Measurements from ENCODE around the gene RPL35A.
"Not testable (repeated sequence)": the region's sequence is repeated elsewhere in the genome, so short reads cannot be mapped to it uniquely, and the experiment has no call there.

The RPL35A gene

DNA sequence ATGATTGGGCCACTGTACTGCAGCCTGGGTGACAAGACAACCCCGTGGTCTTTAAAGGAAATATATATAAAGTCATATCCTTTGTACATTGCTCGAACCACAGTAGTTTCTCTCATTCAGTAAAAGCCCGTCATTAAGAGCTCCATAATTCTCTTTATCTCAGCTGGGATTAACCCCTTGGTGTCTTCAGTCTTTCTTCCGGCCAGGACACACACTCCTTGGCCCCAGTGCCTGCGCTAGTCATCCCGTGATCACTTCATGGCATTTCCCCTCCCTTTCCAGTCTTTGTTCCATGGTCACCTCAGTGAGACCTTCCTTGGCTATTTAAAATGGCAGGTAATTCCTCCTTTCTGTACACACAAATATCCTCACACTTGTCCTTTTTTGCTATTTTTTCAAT, 3.3 kb downstream of the RPL35A start:
- DNase-seq, result no peak

DNA sequence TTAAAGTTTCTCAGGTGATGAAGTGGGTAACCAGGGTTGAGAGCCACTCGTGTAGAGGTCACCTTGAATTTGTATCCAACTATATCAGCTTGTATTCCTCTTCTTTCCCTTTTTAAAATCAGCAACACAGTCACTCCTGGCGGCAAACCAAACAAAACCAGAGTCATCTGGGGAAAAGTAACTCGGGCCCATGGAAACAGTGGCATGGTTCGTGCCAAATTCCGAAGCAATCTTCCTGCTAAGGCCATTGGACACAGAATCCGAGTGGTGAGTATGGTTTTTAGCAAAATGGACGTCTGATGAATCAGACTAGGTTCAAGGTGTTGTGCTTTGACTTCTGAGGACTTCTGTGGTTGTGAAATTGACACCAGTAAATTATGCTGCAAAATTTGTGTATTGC, 3.9 kb downstream of the RPL35A start:
- DNase-seq, result no peak

DNA sequence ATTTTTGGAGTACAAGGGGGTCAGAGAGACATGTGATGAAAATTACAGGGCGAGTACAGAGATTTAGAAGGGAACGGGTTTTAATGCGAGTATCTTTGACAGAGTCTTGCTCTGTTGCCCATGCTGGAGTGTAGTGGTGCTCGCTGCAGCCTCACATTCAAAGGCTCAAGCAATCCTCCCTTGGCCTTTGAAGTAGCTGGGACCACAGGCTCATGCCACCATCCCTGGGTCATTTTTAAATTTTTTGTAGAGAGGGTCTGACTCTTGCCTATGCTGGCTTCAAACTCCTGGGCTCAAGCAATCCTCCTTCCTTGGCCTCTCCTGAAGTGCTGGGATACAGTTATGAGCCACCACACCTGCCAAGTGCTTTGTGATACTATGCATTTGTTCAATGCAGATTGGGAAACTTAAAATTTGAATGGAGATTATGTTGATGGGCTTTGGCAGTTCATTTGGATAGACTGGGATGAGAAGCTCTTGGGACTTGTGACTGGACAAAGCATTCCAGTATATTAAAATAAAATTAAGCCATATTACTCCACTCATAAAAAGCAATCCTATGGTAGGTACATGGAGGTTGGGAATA, 6.0 kb downstream of the RPL35A start:
- no peak for DNase-seq

DNA sequence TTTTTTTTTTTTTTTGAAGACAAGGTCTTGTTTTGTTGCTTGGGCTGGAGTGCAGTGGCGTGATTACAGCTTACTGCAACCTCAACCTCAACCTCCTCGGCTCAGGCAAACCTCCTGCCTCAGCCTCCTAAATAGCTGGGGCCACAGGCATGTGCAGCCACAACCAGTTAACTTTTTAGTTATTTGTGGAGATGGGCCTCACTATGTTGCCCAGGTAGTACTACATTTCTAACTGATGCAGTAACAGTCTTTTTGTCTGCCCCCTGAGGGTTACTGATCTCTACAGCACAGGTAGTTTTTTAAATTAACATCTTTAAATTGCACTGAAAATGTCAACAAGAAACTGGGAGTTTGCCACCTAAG, 6.6 kb downstream of the RPL35A start:
- DNase-seq, result no peak

DNA sequence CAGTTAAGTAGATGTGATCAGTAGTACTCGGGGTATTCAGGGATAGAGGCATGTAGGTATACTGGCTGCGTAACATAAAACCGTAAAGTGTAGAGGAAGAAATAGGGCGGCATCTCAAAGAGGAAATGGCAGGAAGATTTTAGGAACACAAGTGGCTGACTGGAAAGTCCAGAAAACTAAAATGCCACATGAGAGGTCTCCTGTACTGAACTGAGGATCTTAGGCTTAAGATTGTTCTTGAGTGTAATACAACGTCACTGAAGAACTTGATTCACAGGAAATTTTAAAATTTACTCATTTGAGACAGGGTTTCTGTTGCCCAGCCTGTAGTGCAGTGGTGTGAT, 7.8 kb downstream of the RPL35A start:
- no peak for DNase-seq

DNA sequence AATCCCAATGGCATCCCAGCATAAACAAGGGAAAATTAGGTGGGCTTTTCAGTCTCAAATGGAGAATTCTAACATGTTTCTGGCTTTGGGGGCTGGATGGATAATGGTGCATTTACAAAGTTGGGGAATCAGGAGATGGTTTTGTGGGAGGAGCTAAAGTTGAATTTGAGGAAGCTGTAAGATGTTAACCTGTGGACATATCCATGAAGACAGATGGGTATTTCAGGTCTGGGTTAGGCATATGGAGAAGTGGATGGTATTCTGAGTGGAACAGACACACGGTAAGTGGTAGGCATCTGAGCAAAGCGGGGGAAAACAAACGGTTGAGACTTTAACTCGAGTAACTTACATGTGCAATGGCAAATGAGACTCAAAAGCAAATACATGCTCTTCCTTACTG, 8.4 kb downstream of the RPL35A start:
- no peak for DNase-seq

DNA sequence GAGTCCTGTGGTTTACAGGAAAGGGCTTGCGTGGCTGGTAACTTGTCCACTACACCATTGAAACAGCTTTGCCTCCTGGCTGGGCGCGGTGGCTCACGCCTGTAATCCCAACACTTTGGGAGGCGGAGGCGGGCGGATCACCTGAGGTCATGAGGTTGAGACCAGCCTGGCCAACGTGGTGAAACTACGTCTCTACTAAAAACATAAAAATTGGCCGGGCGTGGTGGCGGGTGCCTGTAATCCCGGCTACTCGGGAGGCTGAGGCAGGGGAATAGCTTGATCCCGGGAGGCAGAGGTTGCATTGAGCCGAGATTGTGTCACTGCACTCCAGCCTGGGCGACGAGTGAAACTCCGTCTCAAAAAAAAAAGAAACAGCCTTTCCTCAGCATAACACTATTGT, 8.9 kb downstream of the RPL35A start:
- DNase-seq, result not testable (repeated sequence)

DNA sequence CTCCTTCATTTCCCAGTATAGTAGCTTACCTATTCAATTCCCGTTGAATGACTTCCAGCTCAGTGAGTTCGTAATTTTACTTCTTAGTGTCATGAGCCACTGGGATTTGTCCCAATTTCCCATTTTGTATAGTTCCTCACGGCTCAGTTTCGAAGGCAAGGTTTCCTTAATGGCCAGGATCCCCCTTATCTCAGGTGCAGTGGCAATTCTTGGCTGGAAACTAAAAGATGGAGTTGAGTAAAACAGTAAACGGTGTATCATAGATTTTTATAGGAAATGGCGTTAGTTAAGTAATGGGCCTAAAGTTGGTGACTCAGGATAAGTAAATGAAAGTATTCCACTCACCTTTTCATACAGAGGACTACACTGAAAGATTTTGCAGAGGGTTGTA, 9.5 kb downstream of the RPL35A start:
- no peak for DNase-seq

DNA sequence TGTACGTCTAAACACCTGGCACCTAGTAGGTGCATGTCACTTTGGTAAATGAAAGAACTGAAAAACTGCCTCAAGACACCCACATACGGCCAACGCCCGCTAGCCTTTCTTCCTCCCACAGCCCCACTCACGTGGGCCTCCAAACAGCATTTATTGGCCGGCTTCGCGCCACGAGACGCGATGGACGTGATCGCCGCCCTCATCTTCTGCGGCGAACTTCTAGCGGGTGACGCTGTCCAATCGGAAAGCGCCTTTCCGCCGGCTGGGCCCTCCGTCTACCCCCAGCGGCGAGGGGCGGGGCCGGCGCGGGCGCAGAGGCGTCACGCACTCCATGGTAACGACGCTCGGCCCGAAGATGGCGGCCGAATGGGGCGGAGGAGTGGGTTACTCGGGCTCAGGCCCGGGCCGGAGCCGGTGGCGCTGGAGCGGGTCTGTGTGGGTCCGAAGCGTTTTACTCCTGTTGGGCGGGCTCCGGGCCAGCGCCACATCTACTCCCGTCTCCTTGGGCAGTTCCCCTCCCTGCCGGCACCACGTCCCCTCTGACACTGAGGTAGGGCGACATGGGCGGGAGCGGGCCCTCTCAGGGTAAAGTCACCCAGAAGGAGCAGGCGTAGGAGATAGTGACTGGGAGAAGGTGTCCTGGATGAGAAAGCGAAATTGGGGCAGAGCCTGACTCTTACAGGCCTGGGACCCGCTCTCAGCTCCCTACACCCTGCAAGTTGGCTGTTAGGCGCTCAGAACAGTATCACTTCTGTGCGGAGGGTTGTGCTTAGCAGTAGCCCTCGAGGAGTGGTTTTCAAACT, 10.1 kb downstream of the RPL35A start, which contains the start of gene LMLN:
Gene LMLN (plus strand): TSS at position 327 of the 803 bp plus-strand sequence. CDS start 29 bp downstream, at position 356.
- peak; percentile 88 to 95 for DNase-seq

DNA sequence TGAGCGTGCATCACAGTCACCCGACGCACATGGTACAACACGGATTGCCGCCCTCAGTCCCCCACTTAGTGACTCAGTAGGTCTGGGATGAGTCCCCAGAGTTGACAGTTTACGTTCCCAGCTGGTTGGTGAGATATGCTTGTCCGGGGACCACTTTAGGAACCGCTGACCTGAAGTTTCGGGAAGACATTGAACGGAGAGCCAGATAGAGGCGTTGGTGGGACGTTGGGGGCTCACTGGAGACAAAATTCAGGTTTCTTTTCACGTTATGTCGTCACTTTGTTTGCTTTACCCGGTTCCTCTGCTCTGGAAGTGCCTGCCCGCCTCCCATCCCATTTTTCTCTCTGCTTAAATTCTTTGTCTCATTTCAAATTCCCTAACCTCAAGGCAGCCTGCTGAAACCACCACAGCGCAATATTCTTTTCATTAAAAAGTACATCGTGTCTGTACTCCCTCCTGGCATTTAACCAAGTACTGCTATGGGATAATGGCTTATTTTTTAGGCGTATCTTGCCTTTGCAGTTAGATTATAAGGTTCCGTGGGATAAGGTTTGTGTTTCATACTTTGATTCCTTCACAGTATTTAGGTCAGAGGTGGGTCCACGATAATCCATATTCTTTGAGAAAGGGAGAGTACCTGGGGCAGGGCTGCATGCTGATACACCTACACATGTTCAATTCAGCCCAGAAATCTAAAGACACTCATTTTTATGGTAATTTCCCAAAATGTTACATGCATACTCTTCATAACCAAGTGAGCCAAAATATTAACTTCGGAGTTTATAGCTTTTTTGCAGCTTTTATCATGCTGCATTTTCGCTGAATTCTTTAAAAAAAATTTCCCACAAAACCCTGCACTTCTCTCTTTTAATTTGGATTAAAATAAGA, 10.9 kb downstream of the RPL35A start:
- no peak for DNase-seq

DNA sequence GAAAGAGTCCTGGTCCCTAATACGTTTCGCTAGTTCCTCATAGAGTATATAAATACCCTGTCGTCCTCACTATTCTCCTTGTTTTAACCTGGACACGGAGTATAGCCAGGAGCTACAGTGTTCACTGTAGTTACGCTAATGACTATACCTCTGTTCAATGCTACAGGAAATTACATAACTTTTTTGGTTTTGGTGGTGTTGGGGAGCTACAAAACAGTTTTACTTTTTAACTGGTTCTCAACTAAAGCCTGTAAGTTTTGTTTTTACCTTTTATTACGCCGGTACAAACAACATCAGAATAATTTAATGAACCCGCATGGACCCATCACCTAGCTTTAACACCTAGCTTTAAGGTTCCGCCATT, 11.6 kb downstream of the RPL35A start:
- DNase-seq, result no peak

DNA sequence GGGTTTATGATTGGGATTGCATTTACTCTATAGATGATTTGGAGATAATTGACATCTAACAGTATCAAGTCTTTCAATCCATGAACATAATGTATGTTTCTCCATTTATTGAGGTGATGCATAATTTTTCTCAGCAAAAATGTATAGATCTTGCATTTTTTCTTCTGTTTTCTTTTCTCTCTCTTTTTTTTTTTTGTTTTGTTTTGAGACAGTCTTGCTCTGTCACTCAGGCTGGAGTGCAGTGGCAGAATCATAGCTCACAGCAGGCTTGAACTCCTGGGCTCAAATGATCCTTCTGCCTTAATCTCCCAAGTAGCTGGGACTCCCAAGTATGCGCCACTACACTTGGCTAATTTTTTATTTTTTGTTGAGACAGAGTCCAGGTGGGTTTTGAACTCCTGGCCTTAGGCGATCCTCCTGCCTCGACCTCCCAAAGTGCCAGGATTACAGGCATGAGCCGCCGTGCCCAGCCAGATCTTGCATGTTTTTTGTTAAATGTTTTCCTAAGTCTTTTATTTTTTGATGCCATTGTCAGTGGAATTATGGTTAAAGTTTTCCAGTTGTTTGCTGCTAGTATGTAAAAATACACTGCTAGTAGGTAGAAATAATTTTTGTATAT, 13.1 kb downstream of the RPL35A start:
- no peak for DNase-seq

DNA sequence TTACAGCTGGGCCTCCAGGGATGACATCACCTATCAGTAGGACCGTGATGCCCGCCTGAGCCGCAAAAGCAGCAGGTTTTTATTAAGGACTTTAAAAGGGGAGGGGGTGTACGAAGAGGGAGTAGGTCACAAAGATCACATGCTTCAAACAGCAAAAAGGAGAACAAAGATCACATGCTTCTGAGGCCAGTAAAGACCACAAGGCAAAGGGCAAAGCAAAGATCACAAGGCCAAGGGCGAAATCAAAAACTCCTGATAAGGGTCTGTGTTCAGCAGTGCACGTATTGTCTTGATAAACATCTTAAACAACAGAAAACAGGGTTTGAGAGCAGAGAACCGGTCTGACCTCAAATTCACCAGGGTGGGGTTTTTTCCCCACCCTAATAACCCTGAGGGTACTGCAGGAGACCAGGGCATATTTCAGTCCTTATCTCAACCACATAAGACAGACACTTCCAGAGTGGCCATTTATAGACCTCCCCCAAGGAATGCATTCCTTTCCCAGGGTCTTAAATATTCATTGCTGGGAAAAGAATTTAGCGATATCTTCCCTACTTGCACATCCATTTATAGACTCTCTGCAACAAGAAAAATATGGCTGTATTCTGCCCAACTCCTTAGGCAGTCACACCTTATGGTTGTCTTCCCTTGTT, 17.5 kb downstream of the RPL35A start:
- not testable (repeated sequence) for DNase-seq

DNA sequence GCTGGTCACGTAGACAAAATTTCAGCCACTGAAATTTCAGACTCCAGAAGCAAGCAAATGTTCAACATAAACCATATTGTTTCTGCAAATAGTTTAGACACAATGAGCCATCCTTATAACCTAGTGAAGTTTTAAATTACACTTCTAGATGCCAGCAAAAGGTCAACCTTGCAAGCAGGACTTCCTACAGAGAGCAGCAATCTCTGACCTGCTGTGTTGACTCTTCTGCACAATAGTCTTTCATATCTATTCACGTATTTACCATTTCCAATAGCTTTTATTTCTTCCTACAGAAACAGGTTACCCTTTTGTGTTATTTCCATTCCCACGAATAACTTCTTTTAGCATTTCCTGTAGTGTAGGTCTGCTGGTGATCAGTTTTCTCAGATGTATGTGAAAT, 20.6 kb downstream of the RPL35A start:
- DNase-seq, result no peak

DNA sequence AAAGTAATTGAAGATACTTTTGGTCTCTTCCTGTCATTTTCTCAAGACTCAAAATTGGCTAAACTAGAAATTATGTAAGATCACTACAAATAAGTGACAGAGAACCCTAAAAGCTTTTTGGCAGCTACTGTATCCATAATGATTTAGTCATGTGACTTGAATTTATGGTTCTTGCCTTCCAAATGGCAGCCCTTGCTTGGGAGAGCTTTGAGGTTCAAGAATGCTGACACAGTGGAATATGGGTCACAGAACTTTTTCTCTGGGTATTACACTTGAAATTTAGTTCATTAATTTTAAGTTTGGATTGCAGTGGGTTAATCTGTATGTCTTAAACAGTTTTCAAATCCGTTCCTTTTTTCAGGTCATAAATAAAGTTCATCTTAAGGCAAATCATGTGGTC, 24.0 kb downstream of the RPL35A start:
- DNase-seq, result no peak

DNA sequence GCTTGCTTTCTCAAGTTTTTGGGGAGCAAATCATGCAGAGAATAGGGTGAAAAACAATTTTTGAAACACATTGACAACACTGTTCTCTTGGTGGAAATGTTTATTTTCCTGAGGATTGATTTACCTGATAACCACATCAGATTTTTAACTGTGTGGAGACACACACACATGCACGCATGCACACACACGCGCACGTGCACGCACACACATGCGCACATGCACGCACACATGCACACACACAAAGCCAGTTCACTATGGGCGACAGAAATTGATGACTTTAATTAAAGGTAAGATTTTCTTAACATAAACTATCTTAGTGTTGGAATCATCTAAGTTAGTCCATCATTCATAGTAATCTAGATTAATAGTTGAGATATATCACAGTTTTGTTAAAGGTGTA, 25.3 kb downstream of the RPL35A start:
- DNase-seq, result no peak

DNA sequence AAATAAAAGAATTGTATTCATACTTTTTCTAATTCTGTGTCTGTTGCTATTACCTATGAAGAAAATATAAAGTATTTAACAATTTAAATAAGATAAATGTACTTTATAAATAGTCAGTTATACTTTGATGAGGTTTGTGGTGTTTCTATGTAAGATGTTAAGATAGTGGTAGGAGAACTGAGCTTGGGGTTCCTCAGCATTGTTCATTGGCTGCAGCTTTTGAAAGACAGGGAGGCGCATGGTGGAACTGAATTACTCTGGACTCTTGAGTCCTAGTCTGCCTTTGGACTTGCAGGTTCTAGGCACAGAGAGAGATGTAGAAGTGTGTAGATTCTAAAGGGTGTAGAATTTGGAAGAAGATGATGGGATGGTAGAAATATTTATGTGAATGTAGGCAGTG, 33.1 kb downstream of the RPL35A start:
- no peak for DNase-seq

DNA sequence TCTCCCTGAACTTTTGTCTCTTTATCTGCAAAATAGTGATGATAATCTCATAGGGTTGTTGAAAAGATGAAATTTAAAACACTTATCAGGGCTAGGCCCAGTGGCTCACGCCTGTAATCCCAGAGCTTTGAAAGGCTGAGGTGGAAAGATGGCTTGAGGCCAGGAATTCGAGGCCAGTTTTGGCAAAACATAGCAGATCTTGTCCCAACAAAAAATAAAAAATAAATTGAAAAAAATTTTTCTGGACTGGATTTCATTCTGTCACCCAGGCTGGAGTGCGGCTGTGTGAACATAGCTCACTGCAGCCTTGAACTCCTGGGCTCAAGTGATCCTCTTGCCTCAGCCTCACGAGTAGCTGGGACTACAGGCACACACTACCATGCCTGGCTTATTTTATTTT, 39.7 kb downstream of the RPL35A start:
- DNase-seq, result no peak

DNA sequence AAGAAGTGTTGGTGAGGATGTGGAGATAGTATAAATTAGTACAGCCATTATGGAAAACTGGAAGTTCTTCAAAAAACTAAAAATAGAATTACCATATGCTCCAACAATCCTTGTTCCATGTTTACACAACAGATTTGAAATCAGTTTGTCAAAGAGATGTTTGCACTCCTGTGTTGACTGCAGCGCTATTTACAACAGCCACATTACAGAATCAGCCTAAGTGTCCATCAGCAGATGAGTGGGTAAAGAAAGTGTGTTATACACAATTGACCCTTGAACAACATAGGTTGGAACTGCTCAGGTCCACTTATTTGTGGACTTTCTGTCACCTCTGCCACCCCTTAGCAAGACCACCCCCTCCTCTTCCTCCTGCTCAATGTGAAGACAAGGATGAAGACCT, 44.7 kb downstream of the RPL35A start:
- DNase-seq, result no peak

DNA sequence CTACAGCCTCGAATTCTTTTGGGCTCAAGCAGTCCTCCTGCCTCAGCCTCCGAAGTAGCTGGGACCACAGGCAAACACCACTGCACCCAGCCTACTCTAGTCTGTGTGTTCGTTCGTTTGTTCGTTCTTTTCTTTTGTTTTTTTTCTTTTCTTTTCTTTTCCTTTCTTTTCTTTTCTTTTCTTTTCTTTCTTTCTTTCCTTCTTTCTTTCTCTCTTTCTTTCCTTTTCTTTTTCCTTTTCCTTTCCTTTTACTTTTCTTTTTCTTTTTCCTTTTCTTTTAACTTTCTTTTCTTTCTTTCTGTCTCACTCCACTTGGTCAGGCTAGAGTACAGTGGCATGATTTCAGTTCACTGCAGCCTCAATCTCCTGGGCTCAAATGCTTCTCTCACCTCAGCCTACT, 46.9 kb downstream of the RPL35A start:
- no peak for DNase-seq

DNA sequence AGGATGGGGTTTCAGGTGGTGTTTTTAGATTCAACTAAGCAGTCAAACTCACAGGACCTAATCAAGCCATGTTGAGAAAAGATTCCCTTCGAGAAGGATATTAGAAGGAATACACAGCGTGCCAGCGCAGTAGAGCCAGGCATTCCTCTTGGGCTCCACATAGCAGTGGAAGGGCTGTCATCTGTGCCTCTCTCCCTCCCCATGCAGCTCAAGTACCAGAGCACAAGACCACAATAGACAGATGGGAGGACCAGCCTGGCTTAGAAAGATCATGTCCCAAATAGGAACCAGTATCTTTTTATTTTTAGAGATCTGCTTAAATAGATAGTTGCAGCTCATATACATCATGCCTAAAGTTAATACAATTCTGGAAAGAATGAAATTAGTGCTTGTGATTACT, 47.9 kb downstream of the RPL35A start:
- no peak for DNase-seq

All from NCI-H1930 (cell line).